ENCODE measurements around the gene CDH23.

CDH23 gene

GRCh38 chr10:71393841-71394475 is 2.8 kb upstream of the CDH23 start:
- DNase-seq = no peak

- no peak for DNase-seq
These were observed 1.7 kb upstream of the CDH23 start for GRCh38 chr10:71394926-71395562.

GRCh38 chr10:71395621-71396020 is 1.1 kb upstream of the CDH23 start:
- DNase-seq = no peak

DNA sequence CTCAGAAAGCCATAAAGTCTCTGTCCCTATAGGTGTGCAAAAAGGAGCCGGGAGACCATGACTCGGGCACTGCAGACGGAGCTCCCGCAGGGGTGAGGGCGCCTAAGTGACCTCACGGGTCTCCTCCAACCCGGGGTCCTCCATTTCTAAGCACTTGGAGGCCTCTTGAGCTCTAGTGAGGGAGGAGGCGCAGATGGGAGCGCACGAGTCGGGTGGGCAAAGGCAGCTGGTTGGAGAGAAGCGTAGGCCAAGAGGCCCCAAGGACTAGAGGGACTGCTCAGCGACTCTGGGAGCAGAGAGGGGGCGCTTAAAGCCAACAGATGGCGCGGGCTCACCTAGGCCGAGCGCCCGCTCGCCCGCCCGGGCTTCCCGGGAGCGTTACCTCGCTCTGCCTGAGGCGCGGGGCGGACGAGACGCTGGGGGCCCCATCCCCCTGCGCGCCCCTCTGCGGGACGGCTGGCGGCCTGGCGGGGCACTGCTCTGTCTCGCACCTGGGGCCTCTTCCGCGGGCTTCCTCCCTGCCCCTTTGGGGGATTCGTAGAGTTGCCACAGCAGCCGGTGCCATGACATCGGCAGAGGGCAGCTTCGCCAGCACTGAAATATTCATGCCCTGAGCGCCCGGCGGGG is 523 bp upstream of the CDH23 start:
- DNase-seq = peak; percentile 3

- DNase-seq = no peak
These were observed 834 bp downstream of the CDH23 start for GRCh38 chr10:71397296-71398212.

DNA sequence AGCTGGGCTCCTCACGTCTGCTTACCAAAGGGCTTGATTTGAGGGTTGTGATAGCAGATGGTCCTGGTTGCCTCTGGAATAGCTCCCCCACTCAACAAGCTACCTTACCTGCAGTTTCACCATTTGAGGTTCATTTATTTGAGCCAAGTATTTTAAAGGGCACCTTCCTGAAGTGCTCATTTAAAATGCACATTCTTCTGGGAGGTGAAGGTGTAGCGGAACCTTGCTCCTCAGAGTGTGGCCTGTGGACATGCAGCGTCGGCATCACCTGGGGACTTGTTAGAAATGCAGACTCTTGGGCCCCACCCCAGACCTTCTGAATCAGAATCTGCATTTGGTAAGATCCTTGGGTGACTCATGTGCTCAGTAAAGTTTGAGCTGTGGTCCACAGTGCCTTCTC is 2.3 kb downstream of the CDH23 start:
- no peak for DNase-seq

GRCh38 chr10:71399946-71400345 is 3.2 kb downstream of the CDH23 start:
- DNase-seq = no peak

- DNase-seq = no peak
These were observed 4.3 kb downstream of the CDH23 start for GRCh38 chr10:71401056-71401455.

DNA sequence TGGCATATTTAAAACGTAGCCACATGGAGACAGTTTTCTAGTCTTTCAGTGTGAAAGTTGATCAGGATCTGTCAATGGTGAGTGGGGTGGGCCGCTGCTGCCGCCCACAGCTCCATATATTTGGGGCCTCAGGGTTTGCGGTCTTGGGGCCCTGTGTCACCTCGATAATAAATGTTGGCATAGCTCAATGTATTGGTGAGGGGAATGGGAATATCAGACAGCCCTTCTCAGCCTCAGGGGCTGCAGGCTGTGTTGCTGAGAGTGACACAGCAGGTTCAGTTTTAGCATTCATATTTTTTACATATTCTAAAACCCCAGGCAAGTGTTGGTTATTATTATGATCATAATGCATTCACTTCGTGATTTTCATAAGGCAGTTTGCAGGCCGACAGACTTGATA is 5.3 kb downstream of the CDH23 start:
- no peak for DNase-seq

- no peak for DNase-seq
These were observed 8.0 kb downstream of the CDH23 start for GRCh38 chr10:71404503-71405295.

DNA sequence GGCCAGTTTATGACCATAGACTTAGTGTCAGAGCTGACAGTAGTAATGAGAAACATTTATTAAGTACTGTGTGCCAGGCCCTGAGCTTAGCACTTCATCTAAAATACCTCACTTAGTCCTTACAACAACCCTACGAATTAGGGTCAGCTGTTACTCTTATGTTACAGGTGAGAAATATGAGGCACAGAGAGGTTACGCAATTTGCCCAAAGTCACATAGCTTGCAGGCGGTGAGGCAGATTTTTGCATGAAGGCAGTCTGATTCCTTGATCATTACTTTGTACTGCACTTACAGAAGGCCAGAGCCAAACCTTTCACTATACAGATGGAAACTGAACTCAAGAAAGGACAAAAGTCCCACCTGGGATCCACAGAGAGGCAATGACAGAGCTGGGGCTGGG is 10.2 kb downstream of the CDH23 start:
- no peak for DNase-seq

- no peak for DNase-seq
These were observed 11.9 kb downstream of the CDH23 start for GRCh38 chr10:71408436-71409225.

GRCh38 chr10:71409516-71410104 is 12.9 kb downstream of the CDH23 start:
- DNase-seq = no peak

GRCh38 chr10:71413581-71413980 is 16.9 kb downstream of the CDH23 start:
- DNase-seq = no peak

DNA sequence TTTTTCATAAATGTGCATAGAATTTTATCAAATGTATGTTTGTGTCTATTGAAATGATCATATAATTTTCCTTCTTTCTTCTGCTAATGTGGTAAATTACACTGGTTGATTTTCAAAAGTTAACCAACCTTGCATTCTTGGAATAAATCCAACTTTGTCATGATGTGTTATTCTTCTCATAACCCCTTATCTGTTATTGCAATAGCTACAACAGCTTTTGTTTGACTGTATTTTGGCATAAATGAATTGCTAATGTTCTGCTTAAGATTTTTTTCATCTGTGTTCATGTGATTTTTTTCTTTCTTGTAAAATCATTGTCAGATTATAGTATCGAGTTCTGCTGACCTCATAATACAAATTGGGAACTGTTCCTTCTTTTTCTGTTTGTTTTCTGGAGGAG is 17.6 kb downstream of the CDH23 start:
- DNase-seq = no peak

- no peak for DNase-seq
These were observed 22.4 kb downstream of the CDH23 start for GRCh38 chr10:71419002-71419540.

GRCh38 chr10:71419750-71420149 is 23.0 kb downstream of the CDH23 start:
- DNase-seq = no peak

DNA sequence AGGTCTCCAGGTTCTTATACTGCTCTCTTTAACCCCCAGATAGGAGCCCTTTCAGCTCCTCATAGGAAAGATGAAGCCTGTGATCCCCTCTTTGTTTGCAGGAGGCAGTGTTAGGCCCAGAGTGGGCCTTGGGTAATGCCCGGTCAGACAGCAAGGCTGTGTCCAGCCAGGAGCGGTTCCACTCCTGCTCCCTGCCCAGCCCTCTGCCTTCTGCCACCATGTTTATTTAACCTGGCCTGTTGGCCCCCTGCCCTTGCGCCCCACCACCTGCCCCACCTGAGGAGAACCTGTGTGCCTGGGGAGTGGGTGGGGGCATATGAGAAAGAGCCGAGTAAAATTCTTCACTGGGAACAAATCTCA is 24.3 kb downstream of the CDH23 start:
- DNase-seq = no peak

DNA sequence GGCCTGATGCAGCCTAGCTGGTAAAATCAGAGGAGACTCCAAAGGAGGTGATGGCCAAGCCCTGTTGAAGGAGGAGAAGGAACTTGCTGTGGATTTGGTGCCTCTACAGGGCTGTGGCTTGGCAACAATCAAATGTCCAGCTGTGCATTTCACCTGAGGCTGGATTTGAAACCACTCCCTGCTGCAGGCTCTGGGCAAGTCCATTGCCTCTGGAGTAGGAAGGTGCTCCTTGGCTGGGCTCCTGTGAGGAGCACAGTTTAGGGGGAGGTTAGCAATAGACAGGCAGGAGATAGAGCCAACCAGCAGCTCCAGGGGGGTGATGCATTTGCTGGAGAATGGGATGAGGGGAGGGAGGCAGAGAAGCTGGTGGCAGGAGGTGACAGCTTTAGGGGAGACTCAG is 26.5 kb downstream of the CDH23 start:
- DNase-seq = no peak

DNA sequence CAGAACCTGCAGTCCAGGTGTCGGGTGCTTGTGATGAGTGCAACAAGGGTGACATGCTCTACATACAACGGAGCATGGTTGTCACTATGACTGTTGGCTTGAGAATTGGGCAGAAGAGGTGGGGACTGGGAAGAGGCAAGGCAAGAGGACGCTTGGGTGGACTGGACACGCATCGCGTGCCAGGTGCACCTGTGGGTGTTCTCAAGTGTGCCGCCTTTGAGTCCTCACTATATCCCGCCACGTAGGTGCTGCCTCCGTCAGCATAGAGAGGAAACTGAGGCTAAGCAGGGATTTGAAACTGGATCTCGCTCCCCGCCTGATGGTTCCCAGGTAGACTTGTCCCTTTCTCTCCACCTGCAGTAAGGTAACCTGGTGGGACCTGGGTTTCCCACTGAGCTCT is 27.2 kb downstream of the CDH23 start:
- DNase-seq = no peak

Data from NCI-H1417 treated with DMSO at 0.1 percent for 48 hours (cell line).